GM18951 (cell line): ENCODE data around the gene XPC.

Experiments used
- POLR2A ChIP-seq: IDR thresholded peaks from 4 replicates; pipeline ENCODE4 v1.6.1; 2011; ENCODE audit warnings: mild to moderate bottlenecking; ENCODE audit not compliant: insufficient read length, insufficient read depth; ENCODE audit errors: extremely low read depth
- in situ Hi-C: fragments of 300-500 bp; cut with MboI; formaldehyde crosslinking; loops from one replicate; pipeline ENCODE4 v1.12.0; 2022; ENCODE audit warnings: low sequenced_read_pairs, mixed read lengths, inconsistent platforms; ENCODE audit not compliant: unreplicated experiment

The XPC gene

DNA sequence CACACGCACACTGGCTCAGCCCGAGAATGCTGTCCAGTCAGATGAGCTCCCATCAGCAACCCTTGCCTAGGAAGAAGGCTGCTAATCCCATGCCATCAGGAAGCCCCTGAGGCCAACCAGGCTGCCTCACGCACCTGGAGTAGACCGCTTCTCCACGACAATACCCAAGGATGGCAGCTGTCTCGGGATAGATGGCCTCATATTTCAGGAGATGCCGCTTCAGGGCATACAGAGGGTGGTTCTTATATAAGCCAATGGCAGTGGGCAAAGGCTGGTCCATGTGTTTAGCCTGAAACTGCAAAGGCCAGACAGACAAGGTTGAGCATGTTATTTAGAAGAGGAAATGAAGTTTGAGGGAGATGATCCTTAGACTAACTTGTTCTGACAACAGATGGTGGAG is 22.2 kb downstream of the XPC start:
- TF ChIP-seq POLR2A, result no peak
- in situ Hi-C loops, result no loop called here

DNA sequence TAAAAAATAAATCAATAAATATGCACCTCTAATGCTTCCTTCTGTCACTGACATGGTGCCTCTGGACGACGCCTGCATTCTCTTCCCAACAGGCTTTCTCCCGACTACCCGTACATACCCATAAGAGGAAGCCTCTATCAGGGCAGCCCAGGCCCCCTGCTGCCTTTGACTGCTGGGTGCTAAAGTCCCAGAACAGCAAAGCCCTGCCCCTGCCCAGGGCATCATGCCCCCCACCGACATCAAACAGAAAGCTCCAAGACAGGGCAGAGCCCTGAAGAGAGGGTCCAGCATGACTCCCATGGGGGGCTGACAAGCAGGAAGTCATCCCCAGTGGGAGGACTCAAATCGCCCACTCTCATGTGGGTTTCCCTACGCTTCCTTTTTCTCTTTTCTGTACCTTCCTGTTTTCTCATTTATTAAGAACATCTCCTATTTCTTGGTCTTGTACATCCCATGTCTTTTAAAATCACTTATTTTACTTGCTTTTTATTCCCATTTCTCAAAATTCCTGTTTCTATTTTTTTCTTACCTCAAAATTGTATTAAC is 23.4 kb downstream of the XPC start:
- no peak for TF ChIP-seq POLR2A
- in situ Hi-C loops, result no loop called here

DNA sequence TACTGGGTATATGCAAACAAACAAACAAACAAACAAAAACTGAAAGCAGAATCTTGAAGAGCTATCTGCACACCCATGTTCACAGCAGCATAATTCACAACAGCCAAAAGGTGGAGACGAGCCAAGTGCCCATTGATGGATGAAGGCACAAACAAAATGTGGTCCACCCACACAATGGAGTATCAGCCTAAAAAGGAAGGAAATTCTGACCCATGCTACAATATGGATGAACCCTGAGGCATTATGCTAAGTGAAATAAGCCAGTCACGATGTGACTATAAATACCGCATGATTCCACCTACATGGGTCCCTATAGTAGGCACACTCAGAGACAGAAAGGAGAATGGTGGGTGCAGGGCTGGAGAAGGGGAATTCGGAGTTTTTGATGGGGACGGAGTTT is 24.1 kb downstream of the XPC start:
- in situ Hi-C loops, result no loop called here
- no peak for TF ChIP-seq POLR2A

DNA sequence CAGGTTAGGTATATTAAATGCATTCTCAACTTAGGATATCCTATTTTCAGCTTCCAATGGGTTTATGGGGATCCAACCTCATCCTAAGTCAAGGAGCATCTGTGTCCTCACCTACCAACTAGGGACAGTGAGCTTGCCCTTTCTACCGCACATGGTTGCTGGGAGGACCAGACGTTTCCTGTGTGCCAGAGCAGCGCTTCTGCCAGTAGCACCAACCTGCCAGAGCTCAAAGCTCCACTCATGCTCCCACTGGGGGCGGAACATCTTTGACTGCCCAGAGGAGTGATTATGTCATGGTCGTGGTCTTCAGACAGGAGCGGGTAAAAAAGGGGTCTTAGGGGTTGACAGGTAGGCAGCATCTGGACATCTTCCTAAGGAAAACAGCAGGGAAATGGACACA is 24.7 kb downstream of the XPC start:
- no peak for TF ChIP-seq POLR2A
- in situ Hi-C loops, result no loop called here

DNA sequence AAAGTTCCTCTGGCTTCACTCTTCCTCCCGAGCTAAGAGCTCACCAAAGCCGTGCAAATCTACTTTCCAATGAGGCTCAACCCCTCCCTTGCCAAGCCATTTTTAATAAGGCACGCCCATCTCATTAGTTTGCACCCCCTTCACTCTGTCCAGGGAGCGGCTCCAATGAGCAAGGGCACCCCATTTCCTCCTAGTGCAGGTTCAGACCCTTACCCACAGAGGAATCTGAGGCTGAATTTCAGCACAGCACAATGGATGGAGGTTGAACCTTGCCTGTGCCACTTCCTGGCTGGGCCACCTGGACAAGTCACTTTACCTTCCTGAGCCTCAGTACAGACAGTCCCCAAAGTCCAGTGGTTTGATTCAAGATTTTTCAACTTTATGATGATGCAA is 25.4 kb downstream of the XPC start:
- no peak for TF ChIP-seq POLR2A
- in situ Hi-C loops, result no loop called here

DNA sequence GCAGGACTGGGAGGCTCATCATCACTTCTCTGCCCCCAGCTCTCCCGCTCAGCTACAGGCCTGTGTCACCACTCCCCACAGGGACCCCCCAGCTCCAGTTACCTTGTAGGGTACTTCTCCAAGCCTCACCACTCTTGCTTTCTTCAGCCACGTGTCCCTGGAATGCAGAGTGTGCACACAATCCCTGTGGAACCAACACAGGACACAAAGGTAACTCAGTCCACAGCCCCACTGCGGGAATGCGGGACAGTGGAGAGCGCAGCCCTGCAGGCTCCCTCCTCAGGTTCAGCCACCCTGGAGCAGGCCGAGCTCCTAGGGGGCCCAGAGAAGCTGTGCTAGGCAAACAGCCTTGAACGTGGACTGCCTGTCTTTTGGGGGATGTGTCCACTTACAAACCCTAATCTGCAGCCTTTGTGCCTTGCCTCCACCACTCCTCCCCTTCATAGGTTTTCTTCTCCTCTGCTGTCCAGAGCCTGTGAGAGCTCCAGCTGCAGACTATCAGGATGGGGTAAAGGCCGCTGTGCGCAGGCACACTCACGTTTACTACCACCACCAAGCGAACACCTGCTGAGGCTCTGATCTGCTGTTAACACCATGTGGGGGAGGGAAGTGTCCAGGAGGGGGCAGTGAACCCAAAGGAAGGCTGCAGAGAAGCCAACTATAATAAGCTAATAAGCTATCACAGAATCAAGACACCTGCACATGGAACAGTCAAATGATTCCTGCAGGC is 26.0 kb downstream of the XPC start:
- in situ Hi-C loops, result no loop called here
- TF ChIP-seq POLR2A, result no peak

DNA sequence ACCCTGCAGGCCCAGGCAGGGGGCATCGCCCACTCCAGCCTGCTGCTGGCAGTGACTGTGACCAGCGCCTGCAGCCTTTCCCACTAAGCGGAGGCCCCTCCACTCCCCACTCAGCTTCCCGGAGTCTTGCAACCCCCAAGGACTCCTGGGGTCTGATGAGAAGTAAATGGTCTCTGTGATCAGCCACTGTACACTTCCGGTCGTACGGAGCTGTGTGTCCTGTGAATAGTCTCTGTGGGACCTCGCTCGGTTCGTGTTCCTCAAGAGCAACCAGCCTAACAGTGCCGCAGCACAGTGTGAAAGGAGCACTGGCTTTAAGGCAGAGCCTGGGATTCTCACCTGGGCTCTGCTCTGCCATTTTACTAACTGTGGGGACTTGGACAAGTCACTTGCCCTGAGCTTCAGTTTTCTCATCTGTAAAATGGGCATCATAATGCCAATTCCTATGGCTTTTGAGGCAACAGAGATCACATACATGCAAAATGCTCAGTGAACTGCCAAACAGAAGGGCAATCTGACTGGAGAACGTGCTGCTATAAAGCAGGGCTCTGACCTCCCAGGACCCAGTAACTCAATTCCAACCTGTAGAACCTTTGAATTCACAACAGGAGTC is 26.8 kb downstream of the XPC start:
- in situ Hi-C loops, result no loop called here

DNA sequence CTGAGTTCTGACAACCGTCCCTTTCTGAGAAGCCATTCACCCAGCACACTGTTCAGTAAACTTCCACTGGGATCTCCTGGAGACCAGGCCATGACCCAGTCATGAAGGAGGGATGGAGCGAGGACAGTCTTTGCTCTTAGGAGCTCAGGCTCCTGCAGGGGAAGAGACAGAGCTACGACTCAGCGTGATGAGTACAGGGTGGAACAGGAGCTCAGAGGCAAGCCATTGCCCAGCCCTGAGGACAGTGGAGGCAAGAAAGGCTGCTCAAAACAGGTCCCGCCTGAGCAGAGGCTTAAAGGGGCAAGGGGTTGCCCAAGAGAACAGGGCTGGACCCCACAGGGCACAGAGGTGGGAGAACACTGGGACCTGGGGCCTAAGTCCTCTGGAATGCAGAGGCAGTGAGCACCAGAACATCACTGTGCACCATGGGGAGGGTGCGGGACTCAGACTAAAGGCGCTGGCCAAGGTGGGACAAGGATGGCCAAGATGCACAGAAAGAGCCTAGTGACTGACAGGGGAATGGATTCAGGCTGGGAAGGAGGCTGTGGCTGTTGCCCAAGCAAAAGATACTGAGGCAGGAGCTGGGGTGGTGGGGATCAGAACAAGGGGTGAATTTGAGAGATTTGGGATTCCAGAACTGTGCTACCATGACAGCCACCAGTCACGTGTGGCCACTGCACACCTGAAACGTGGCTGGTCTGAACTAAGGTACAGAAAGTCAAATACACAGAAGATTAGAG is 27.7 kb downstream of the XPC start:
- in situ Hi-C loops, result no loop called here
- no peak for TF ChIP-seq POLR2A

More for the DNA sequence above, 26.8 kb downstream of the XPC start:
- no peak for TF ChIP-seq POLR2A

DNA sequence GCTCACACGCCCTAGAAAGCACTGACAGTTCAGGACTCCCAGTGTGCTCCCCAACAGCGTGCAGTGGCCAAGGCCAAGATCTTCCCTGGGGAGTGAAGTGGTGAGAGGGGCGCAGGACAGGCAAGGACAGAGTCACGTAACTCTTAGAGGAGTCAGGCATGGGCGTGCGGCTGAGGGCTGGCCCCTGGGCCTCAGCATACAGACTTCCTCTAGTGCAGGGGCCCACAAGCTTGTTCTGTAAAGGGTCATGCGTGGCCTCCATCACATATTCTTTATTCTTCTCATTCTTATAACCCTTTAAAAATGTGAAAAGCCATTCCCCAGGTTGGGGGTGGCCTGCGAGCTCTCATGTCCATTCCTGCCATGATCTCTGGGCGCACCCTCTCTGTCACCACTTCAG is 28.3 kb downstream of the XPC start:
- in situ Hi-C loops, result no loop called here
- TF ChIP-seq POLR2A, result no peak

DNA sequence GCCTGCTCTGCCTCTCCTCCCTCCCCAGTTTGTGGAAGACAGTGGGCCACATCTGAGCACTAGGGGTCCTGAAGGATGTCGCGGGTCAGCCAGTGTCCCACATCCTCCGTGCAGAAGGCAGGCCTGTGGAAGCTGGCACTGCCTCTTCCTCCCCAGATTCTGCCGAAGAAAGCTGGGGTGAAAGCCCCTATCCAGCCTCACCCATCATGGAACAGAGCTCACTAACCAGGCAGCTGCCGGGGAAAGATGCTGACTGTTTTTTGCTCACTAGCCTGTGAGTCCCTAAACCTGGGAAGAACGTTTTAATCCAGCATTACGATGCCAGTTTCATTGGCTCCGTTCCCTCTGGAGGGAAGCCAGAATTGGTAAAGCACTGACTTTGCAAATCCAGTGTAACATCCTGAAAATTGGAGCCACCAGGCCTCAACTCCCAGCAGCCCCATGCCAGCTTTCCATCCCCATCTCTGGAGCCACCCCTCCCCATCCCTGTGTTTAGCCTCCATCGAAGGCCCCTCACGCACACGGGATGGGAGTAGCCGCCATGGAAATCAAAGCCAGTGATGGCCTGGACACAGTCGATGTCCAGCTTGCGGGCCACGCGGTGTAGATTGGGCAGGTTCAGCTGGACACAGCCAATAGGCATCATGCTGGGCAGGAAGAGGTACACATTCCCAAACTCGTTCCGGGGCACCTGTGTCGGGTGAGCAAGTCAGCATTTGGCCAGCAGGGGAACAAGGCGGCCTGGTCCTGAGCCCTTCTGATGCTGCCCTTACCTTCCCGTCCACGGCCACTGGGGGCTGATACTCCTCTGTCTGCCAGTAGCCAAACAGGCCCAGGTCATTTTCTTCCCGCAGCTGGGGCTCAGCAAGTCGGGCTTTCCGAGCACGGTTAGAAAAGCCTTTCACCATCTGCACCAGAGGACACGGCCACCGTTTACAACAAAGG is 30.1 kb downstream of the XPC start:
- in situ Hi-C loops, result no loop called here
- TF ChIP-seq POLR2A, result no peak

DNA sequence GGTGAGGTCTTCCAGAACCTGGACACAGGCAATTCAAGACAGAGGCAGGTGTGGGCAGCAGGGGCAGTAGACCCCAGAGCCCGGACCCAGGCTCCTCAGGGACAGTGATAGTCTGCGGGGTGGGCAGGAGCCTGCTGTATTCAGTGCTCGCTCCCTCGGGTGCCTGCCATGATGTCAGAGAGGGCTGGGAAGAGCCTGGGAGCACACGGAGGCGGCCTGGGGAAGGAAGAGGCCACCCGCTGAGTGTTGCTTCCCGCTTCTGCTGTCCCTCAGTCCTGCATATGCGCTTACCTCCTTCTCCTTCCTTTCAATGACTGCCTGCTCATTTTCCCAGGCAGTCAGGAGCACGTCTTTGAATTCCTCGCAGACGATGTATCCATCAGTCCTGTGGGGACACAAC is 30.8 kb downstream of the XPC start:
- in situ Hi-C loops, result no loop called here

DNA sequence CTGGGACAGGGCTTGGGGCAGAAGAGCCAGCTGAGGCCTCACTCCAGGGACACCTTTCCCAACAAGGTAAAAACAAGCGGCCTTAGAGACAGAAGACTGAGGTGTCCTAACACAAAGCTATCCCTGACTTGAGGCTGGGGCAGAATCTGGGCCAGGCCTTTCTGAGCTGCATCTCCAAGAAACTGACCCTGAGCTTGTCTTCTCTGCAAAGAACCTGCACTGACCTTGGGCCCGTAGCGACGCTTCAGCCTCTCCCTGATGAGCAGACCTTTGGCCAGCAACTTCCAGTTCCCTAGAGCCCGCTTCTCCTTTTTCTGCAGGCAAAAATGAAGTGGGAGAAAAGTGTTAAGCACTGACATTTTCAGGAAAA is 31.4 kb downstream of the XPC start:
- no peak for TF ChIP-seq POLR2A
- in situ Hi-C loops, result no loop called here

More for the DNA sequence above, 30.8 kb downstream of the XPC start:
- TF ChIP-seq POLR2A, result no peak
